Activated CD8-positive, alpha-beta T cell treated with anti-CD3 and anti-CD28 coated beads, Interleukin-2, amount 10 ng/mL, durations not matched to agents 7 days and 5 days (primary cell): ENCODE measurements around the gene WHRN. TPM values are rescaled to one million over a fixed set of nuclear protein-coding genes. Genes with fewer than 3 reads are reported as not detected.

Experiments
- ATAC-seq: fragments of 150-1000 bp; cut with Tn5 transposase; one replicate; pipeline ENCODE4 v1.10.0; 2021; ENCODE audit warnings: moderate library complexity
- CTCF ChIA-PET: fragments of 350-600 bp; sonication (Branson Sonifier 250); formaldehyde crosslinking; loops from one replicate; lab custom pipeline; 2021; ENCODE audit warnings: antibody characterized with exemption; lab: Charles Lee
- POLR2A ChIA-PET: fragments of 350-600 bp; sonication (Branson Sonifier 250); formaldehyde crosslinking; loops from one replicate; lab custom pipeline; 2021; ENCODE audit warnings: antibody characterized with exemption; lab: Charles Lee
- DNase-seq: peaks from one replicate; pipeline ENCODE4 v3.0.0-alpha.2; 2020
- H3K27ac Mint-ChIP-seq: one replicate; pipeline ENCODE4 v1.8.0; 2021; ENCODE audit warnings: mild to moderate bottlenecking, mixed read lengths
- H3K27me3 Mint-ChIP-seq: one replicate; pipeline ENCODE4 v1.8.0; 2021; ENCODE audit warnings: low read depth, mixed read lengths
- H3K36me3 Mint-ChIP-seq: one replicate; pipeline ENCODE4 v1.8.0; 2021; ENCODE audit warnings: low read depth, mixed read lengths
- H3K4me1 Mint-ChIP-seq: one replicate; pipeline ENCODE4 v1.8.0; 2021; ENCODE audit warnings: low read depth, mixed read lengths
- H3K4me3 Mint-ChIP-seq: one replicate; pipeline ENCODE4 v1.8.0; 2021; ENCODE audit warnings: mild to moderate bottlenecking, mixed read lengths
- H3K9me3 Mint-ChIP-seq: one replicate; pipeline ENCODE4 v1.8.0; 2022; ENCODE audit warnings: mixed read lengths; ENCODE audit not compliant: insufficient read depth
- total RNA-seq, 2 experiments: library from RNA; stranded (reverse); gene quantifications; one replicate each; pipeline ENCODE4 v1.2.3, GENCODE V29; 2021

The WHRN gene
- total RNA-seq, 2 experiments from 2014 or later = 2.6 to 4.1 TPM

- H3K4me3 Mint-ChIP-seq = no peak overlapping the region
- H3K4me1 Mint-ChIP-seq = peaks cover 45% of the 10 kb centered on the region
- ATAC-seq (no peak), DNase-seq (no peak)
- no peak overlapping the region for H3K27ac Mint-ChIP-seq
- ChIA-PET POLR2A (interaction anchor here (0.6 kb wide), 1 partner anchor 167 kb away, joined by 3 read pairs; no protein-coding TSS in a partner anchor), CTCF (interaction anchor here (0.8 to 1.8 kb wide), 2 partner anchors 9 to 174 kb away, joined by 3 to 10 read pairs; no protein-coding TSS in a partner anchor)
- H3K36me3 Mint-ChIP-seq = no peaks in the 10 kb centered on the region
- H3K27me3 Mint-ChIP-seq = no peaks in the 10 kb centered on the region
- H3K9me3 Mint-ChIP-seq = no peaks in the 10 kb centered on the region
These were observed 26.8 kb downstream of the WHRN start for GRCh38 chr9:114478459-114478858.

- Mint-ChIP-seq H3K9me3 (no peaks in the 10 kb centered on the region), H3K27ac (no peak overlapping the region), H3K4me3 (no peak overlapping the region), H3K4me1 (peaks cover 45% of the 10 kb centered on the region), H3K36me3 (no peaks in the 10 kb centered on the region), H3K27me3 (no peaks in the 10 kb centered on the region)
- CTCF ChIA-PET = interaction anchor here (0.8 to 3.7 kb wide), 3 partner anchors 10 to 175 kb away, joined by 3 to 16 read pairs (median 10); no protein-coding TSS in a partner anchor
- ATAC-seq (no peak), DNase-seq (no peak)
- POLR2A ChIA-PET = no interaction called here
These were observed 27.6 kb downstream of the WHRN start for GRCh38 chr9:114477642-114478041.

DNA sequence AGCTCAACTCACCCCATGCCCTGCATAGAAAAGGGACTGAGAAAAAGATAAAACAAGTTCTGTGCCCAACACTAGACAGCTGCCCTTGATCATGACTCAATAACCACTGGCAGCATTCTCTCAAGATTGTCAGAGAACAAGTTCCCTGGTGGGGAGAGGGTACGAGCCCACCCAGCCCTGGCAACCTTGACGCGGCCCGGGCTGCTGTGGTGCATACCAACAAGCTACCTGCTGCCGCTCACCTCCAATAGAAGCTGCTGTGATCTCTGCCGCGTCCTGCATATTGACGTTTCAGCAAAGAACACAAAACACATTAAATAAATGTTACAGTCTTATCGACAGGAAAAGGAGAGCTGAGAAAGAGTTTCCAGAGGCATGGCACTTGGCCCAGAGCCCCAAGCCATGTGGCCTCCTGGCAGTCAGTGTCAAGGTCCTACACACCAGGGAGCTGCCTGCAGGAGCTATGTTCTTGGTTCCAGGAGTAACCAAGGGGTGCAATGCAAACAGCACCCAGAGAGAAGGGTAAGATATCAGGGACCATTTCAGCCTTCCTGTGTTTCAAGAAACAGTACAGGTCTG is 28.3 kb downstream of the WHRN start:
- POLR2A ChIA-PET = no interaction called here
- CTCF ChIA-PET = interaction anchor here (1.8 to 3.7 kb wide), 2 partner anchors 11 to 176 kb away, joined by 10 to 16 read pairs; no protein-coding TSS in a partner anchor

DNA sequence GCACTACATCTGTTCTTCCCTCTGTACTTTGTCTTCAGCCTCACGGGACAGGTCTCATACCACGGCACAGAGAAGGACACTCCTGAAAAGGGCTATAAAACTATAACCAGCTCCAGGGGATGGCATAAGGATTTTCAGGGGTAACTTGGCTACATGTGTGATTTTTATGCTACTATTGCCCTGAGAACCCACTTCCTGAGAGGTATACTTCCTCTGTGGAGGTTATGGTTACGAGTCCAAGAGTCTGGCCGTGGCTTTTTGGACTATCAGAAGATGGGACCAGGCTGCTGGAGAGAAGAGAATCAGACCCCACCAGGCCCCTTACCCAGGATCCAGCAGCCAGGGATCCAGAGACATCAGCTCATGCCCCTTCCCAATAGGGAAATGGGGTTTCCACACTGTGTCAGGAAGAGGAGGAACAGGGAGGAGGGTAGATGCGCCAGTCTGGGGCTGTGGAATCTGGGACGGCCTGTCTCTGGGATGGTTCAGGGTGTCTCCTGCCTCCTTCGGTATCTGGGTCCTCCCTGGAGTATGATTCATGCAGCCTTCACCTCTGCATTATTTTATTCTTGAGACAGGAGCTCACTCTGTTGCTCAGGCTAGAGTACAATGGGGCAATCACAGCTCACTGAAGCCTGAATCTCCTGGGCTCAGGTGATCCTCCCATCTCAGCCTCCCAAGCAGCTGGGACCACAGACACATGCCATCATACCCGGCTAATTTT is 29.7 kb downstream of the WHRN start:
- ChIA-PET CTCF (interaction anchor here (2.0 to 3.7 kb wide), 2 partner anchors 12 to 178 kb away, joined by 4 to 16 read pairs; no protein-coding TSS in a partner anchor), POLR2A (no interaction called here)
- H3K27me3 Mint-ChIP-seq = no peaks in the 10 kb centered on the region
- H3K36me3 Mint-ChIP-seq = no peaks in the 10 kb centered on the region
- H3K4me3 Mint-ChIP-seq = no peak overlapping the region
- no peaks in the 10 kb centered on the region for H3K9me3 Mint-ChIP-seq
- H3K27ac Mint-ChIP-seq = peak overlapping the region; percentile 48
- peaks cover 27% of the 10 kb centered on the region for H3K4me1 Mint-ChIP-seq
- ATAC-seq = peak; percentile 43
- no peak for DNase-seq

More for the DNA sequence above, 28.3 kb downstream of the WHRN start:
- ATAC-seq = no peak
- H3K4me3 Mint-ChIP-seq = no peak overlapping the region
- no peak for DNase-seq
- H3K9me3 Mint-ChIP-seq = no peaks in the 10 kb centered on the region
- no peak overlapping the region for H3K27ac Mint-ChIP-seq
- no peaks in the 10 kb centered on the region for H3K36me3 Mint-ChIP-seq
- peaks cover 41% of the 10 kb centered on the region for H3K4me1 Mint-ChIP-seq
- no peaks in the 10 kb centered on the region for H3K27me3 Mint-ChIP-seq

GRCh38 chr9:114474425-114474824 is 30.8 kb downstream of the WHRN start:
- CTCF ChIA-PET = interaction anchor here (0.9 to 3.7 kb wide), 3 partner anchors 13 to 179 kb away, joined by 3 to 16 read pairs (median 4); no protein-coding TSS in a partner anchor

GRCh38 chr9:114473447-114473801 is 31.8 kb downstream of the WHRN start:
- ChIA-PET CTCF (interaction anchor here (0.7 kb wide), 1 partner anchor 14 kb away, joined by 3 read pairs; no protein-coding TSS in a partner anchor), POLR2A (no interaction called here)
- no peak overlapping the region for H3K27ac Mint-ChIP-seq
- no peak for ATAC-seq
- DNase-seq = no peak
- no peaks in the 10 kb centered on the region for H3K9me3 Mint-ChIP-seq
- H3K27me3 Mint-ChIP-seq = no peaks in the 10 kb centered on the region
- no peak overlapping the region for H3K4me3 Mint-ChIP-seq
- H3K36me3 Mint-ChIP-seq = no peaks in the 10 kb centered on the region
- peaks cover 23% of the 10 kb centered on the region for H3K4me1 Mint-ChIP-seq

More at GRCh38 chr9:114474425-114474824, 30.8 kb downstream of the WHRN start:
- Mint-ChIP-seq H3K27ac (no peak overlapping the region), H3K4me3 (no peak overlapping the region), H3K9me3 (no peaks in the 10 kb centered on the region), H3K36me3 (no peaks in the 10 kb centered on the region), H3K4me1 (peaks cover 23% of the 10 kb centered on the region), H3K27me3 (no peaks in the 10 kb centered on the region)
- no peak for ATAC-seq
- no peak for DNase-seq
- POLR2A ChIA-PET = no interaction called here

GRCh38 chr9:114472765-114473446 is 32.4 kb downstream of the WHRN start:
- Mint-ChIP-seq H3K27me3 (no peaks in the 10 kb centered on the region), H3K36me3 (no peaks in the 10 kb centered on the region), H3K9me3 (no peaks in the 10 kb centered on the region), H3K4me1 (peaks cover 23% of the 10 kb centered on the region), H3K4me3 (no peak overlapping the region), H3K27ac (no peak overlapping the region)
- ChIA-PET CTCF (interaction anchor here (0.7 kb wide), 1 partner anchor 14 kb away, joined by 3 read pairs; no protein-coding TSS in a partner anchor), POLR2A (no interaction called here)
- DNase-seq = no peak
- ATAC-seq = no peak

- H3K4me1 Mint-ChIP-seq = peaks cover 18% of the 10 kb centered on the region
- DNase-seq (no peak), ATAC-seq (no peak)
- H3K27me3 Mint-ChIP-seq = no peaks in the 10 kb centered on the region
- POLR2A ChIA-PET = no interaction called here
- H3K4me3 Mint-ChIP-seq = no peak overlapping the region
- H3K9me3 Mint-ChIP-seq = no peaks in the 10 kb centered on the region
- CTCF ChIA-PET = no interaction called here
- no peak overlapping the region for H3K27ac Mint-ChIP-seq
- no peaks in the 10 kb centered on the region for H3K36me3 Mint-ChIP-seq
These were observed 34.1 kb downstream of the WHRN start for GRCh38 chr9:114471157-114471556.

GRCh38 chr9:114470581-114470980 is 34.7 kb downstream of the WHRN start:
- Mint-ChIP-seq H3K36me3 (no peaks in the 10 kb centered on the region), H3K4me1 (peaks cover 14% of the 10 kb centered on the region), H3K4me3 (no peak overlapping the region), H3K27me3 (no peaks in the 10 kb centered on the region), H3K27ac (no peak overlapping the region), H3K9me3 (no peaks in the 10 kb centered on the region)
- ATAC-seq (no peak), DNase-seq (no peak)
- ChIA-PET CTCF (no interaction called here), POLR2A (no interaction called here)

GRCh38 chr9:114470121-114470520 is 35.2 kb downstream of the WHRN start:
- no peak overlapping the region for H3K4me3 Mint-ChIP-seq
- no peaks in the 10 kb centered on the region for H3K36me3 Mint-ChIP-seq
- ATAC-seq = no peak
- no peak overlapping the region for H3K27ac Mint-ChIP-seq
- ChIA-PET CTCF (no interaction called here), POLR2A (no interaction called here)
- peaks cover 9% of the 10 kb centered on the region for H3K4me1 Mint-ChIP-seq
- DNase-seq = no peak
- no peaks in the 10 kb centered on the region for H3K9me3 Mint-ChIP-seq
- H3K27me3 Mint-ChIP-seq = no peaks in the 10 kb centered on the region

DNA sequence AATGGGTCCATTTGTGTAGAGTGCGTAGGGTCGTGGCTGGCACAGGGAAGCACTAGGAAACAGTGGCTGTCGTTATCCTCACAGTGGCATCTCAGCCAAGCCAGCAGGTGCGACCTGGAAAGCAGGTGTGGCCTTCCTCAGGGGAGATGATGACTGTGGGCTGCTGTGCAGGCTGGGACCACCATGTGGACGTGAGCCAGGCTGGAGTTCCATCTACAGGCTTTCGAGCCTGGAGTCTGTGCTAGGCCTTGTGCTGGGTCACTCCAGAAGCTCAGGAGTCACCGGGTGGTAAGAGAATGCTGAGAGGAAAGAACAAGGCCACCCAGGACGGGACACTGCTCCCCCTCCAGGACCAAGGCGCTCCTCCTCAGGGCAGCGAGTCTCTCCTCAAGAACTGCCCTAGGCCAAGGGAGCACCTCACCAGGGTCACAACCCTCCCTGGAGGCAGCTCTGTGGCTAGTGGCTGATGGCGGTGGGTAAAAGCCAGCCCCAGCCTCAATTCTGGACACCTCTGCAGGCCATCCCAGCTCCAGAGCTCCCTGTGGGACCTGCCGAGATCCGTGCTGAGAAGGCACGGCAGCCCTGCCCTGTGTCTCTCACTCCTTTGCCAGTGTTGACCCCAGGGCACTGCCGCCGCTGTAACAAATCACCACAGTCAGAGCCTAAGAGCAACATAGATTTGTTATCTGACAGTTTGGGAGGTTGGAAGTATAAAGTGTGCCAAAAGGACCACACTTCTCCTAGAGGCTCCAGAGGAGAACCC is 36.0 kb downstream of the WHRN start:
- ChIA-PET POLR2A (no interaction called here), CTCF (no interaction called here)
- H3K9me3 Mint-ChIP-seq = no peaks in the 10 kb centered on the region

More for the DNA sequence above, 36.0 kb downstream of the WHRN start:
- no peak for ATAC-seq
- DNase-seq = no peak
- H3K4me3 Mint-ChIP-seq = no peak overlapping the region
- H3K27ac Mint-ChIP-seq = no peak overlapping the region
- H3K36me3 Mint-ChIP-seq = no peaks in the 10 kb centered on the region
- no peaks in the 10 kb centered on the region for H3K27me3 Mint-ChIP-seq
- H3K4me1 Mint-ChIP-seq = peaks cover under 1% of the 10 kb centered on the region
